Measurements from ENCODE around the gene TMCO4.

The TMCO4 gene

DNA sequence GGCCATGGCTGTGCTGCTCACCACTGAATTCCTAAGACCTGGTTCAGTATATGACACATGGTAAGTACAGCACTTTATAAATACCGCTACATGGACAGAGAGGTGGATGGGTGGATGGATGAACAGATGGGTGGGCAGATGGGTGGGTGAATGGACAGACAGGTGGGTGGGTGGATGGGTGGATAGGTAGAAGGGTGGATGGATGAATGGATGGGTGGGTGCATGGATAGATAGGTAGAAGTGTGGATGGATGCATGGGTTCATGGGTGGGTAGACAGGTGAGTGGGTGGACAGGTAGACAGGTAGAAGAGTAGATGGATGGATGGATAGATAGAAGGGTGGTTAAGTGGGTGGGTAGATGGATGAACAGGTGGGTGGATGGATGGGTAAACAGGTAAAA lies 54.8 kb downstream of the TMCO4 start:
- DNase-seq (ENCODE audit: extremely low read depth, low read depth), result no peak
- TF ChIP-seq, protein P1, sequence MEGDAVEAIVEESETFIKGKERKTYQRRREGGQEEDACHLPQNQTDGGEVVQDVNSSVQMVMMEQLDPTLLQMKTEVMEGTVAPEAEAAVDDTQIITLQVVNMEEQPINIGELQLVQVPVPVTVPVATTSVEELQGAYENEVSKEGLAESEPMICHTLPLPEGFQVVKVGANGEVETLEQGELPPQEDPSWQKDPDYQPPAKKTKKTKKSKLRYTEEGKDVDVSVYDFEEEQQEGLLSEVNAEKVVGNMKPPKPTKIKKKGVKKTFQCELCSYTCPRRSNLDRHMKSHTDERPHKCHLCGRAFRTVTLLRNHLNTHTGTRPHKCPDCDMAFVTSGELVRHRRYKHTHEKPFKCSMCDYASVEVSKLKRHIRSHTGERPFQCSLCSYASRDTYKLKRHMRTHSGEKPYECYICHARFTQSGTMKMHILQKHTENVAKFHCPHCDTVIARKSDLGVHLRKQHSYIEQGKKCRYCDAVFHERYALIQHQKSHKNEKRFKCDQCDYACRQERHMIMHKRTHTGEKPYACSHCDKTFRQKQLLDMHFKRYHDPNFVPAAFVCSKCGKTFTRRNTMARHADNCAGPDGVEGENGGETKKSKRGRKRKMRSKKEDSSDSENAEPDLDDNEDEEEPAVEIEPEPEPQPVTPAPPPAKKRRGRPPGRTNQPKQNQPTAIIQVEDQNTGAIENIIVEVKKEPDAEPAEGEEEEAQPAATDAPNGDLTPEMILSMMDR (IDR thresholded peaks at IDR 0.05; ENCODE audit: low read depth, low read length), result no peak

DNA sequence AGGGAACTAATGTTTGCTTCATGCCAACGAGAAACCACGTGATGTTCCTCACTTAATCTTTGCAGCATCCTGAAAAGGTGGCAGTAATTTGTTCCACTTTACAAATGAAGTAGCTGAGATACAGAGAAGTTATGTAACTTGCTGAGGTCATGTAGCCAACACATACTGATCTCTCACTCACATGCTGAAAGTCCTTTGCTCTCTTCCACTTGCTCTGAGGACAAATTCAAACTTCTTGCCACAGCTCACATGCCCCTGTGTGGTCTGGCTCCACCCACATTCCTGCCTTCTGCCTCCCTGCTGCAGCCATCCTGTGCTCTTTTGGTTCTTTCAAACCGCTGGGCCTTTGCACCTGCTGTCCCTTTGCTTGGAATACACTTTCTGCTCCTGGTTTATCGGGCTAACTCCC lies 55.4 kb downstream of the TMCO4 start:
- TF ChIP-seq, protein P1 (IDR thresholded peaks at IDR 0.05; ENCODE audit: low read depth, low read length), result no peak
- DNase-seq (ENCODE audit: extremely low read depth, low read depth), result no peak

DNA sequence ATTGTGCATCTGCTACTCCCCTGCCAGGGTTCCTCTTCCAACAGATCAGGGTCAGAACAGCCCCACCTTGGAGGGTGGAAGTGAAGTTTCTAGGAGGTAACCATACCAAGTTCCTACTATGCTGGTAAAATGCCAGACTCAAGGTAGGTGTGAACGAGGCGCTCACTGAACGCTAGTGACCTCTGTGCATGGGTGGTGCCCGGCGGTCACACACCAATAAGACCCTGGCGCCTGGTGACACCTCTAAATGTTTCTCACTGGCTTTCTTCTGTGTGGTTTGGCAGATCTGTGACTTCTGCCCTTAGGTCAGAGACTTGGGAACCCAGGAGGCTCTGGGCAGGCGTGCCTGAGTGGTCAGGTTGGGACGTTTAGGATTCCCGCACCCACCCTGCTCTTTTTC lies 55.9 kb downstream of the TMCO4 start:
- no peak for DNase-seq (ENCODE audit: extremely low read depth, low read depth)
- TF ChIP-seq, protein P1 (IDR thresholded peaks at IDR 0.05; ENCODE audit: low read depth, low read length), result no peak

DNA sequence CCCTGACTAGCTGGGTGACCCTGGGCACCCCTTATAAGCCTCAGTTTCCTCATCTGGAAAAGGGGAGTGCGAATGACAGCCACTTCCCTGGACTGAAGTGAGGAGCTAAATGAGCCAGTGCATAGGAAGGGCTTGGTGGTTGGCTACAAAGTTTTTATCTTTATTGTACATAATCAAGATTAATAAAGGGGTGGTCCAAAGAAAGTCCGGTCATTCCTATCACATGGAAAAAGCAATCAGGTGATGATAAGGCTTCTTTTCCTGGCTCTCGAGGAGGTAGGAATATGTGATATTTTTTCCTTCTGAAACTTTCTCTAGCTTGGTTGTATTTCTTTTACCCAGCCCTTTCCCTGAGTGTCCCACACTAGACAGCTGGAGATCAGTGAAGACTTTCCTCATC lies 56.5 kb downstream of the TMCO4 start:
- TF ChIP-seq, protein P1 (IDR thresholded peaks at IDR 0.05; ENCODE audit: low read depth, low read length), result no peak
- no peak for DNase-seq (ENCODE audit: extremely low read depth, low read depth)

DNA sequence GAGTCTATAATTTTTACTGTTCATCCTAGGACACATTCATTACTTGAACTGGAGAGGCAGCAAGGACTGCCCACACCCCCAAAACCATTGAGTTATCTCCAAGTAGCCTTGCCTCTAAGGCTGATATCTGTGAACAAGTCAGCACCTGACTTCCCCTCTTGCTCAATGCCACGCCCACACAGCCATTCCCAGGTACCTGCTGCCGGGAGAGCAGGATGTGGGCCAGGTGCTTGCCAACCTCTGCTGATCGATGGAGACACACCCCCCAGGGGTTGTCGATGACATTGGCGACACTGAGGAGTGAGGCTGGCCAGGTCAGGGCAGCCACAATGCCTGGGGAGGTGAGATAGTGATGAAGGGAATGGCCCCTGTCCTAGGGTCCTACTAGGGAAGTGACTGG lies 60.1 kb downstream of the TMCO4 start:
- TF ChIP-seq, protein P1 (IDR thresholded peaks at IDR 0.05; ENCODE audit: low read depth, low read length), result no peak
- no peak for DNase-seq (ENCODE audit: extremely low read depth, low read depth)

DNA sequence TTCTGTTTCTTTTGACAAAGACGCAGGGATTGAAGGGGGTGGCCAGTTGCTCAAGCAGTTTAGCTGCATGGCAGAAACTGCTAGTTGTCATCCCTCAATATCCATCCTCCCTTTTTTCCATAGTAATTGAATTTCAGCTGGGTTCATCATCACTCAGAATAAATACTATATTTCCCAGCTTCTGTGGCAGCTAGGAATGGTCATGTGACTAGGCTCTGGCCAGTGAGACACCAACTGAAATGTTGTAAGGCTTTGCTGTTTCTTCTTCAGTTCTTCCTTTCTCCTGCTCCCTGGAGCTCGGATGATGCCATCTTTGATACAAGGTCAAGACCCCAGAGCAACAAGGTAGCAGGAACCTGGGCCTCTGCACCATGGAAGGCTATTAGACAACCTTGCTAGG lies 61.0 kb downstream of the TMCO4 start:
- TF ChIP-seq, protein P1 (IDR thresholded peaks at IDR 0.05; ENCODE audit: low read depth, low read length), result no peak
- no peak for DNase-seq (ENCODE audit: extremely low read depth, low read depth)

DNA sequence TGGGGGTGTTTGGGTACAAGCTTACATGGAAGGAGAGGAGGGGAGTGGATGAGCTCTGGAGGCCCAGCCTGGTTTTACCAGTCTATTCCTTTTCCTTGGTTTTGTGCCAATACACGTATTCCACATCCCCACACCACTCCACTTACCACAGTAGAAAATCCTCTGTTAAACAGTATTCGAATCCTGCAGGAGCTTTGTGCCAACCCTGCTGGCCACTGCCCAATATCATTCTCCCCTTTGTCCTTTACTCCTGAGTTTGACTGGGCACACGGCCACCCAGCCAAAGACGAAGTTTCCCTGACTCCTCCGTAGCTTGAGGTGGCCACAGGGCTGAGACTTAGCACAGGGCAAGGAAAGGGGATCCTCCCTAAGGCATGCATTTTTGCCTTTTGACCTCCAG lies 61.6 kb downstream of the TMCO4 start:
- TF ChIP-seq, protein P1 (IDR thresholded peaks at IDR 0.05; ENCODE audit: low read depth, low read length), result no peak
- DNase-seq (ENCODE audit: extremely low read depth, low read depth), result no peak
